SK-N-SH treated with all-trans-retinoic acid at 6 μM for 48 hours (cell line): ENCODE results near the gene NSD2.
"Not testable (repeated sequence)": the region's sequence is repeated elsewhere in the genome, so short reads cannot be mapped to it uniquely, and the experiment has no call there.

Experiments
- ATAC-seq: fragments of 200-7000 bp; cut with Tn5 transposase; 3 replicates; pipeline ENCODE4 v1.9.1; 2020; ENCODE audit warnings: mild to moderate bottlenecking, moderate library complexity
- ARNTL ChIP-seq: fragments of 450-650 bp; formaldehyde crosslinking; IDR thresholded peaks from 2 replicates; pipeline ENCODE4 v1.5.0; 2020; ENCODE audit warnings: low read depth, mild to moderate bottlenecking, moderate library complexity, borderline replicate concordance
- BACH2 ChIP-seq: fragments of 250-450 bp; sonication (Bioruptor Pico); IDR thresholded peaks from 2 replicates; pipeline ENCODE4 v1.9.0; 2021; ENCODE audit warnings: mild to moderate bottlenecking, borderline replicate concordance
- CSDC2 ChIP-seq: fragments of 250-450 bp; sonication (Bioruptor Pico); IDR thresholded peaks from 2 replicates; pipeline ENCODE4 v1.5.0; 2020; ENCODE audit warnings: mild to moderate bottlenecking, moderate library complexity
- CSRNP3 ChIP-seq: fragments of 250-450 bp; sonication (Bioruptor Pico); IDR thresholded peaks from 2 replicates; pipeline ENCODE4 v1.5.1; 2021; ENCODE audit warnings: mild to moderate bottlenecking, moderate library complexity
- ESRRG ChIP-seq: fragments of 250-450 bp; sonication (Bioruptor Pico); IDR thresholded peaks from 2 replicates; pipeline ENCODE4 v1.6.1; 2021; ENCODE audit warnings: mild to moderate bottlenecking
- GLIS3 ChIP-seq: fragments of 250-450 bp; sonication (Bioruptor Pico); IDR thresholded peaks from 2 replicates; pipeline ENCODE4 v1.5.0; 2020; ENCODE audit warnings: mild to moderate bottlenecking, moderate library complexity
- ISL1 ChIP-seq: fragments of 250-450 bp; sonication (Bioruptor Pico); IDR thresholded peaks from 2 replicates; pipeline ENCODE4 v2.1.2; 2022; ENCODE audit warnings: mild to moderate bottlenecking, moderate library complexity
- OSR1 ChIP-seq: fragments of 250-450 bp; sonication (Bioruptor Pico); IDR thresholded peaks from 2 replicates; pipeline ENCODE4 v1.8.0; 2022; ENCODE audit warnings: moderate library complexity, mild to moderate bottlenecking, inconsistent platforms
- PATZ1 ChIP-seq: fragments of 250-450 bp; sonication (Bioruptor Pico); IDR thresholded peaks from 2 replicates; pipeline ENCODE4 v1.8.0; 2020; ENCODE audit warnings: mild to moderate bottlenecking, moderate library complexity, borderline replicate concordance
- POU6F1 ChIP-seq: fragments of 250-450 bp; sonication (Bioruptor Pico); IDR thresholded peaks from 2 replicates; pipeline ENCODE4 v1.8.0; 2021; ENCODE audit warnings: low read depth, mild to moderate bottlenecking, moderate library complexity, borderline replicate concordance
- PPARA ChIP-seq: fragments of 250-450 bp; sonication (Bioruptor Pico); IDR thresholded peaks from 2 replicates; pipeline ENCODE4 v1.5.0; 2020; ENCODE audit warnings: mild to moderate bottlenecking, borderline replicate concordance
- RARB ChIP-seq: fragments of 250-450 bp; sonication (Bioruptor Pico); IDR thresholded peaks from 2 replicates; pipeline ENCODE4 v1.8.0; 2021; ENCODE audit warnings: mild to moderate bottlenecking, moderate library complexity
- SNAI2 ChIP-seq: fragments of 250-450 bp; sonication (Bioruptor Pico); IDR thresholded peaks from 2 replicates; pipeline ENCODE4 v1.5.0; 2020; ENCODE audit warnings: mild to moderate bottlenecking, moderate library complexity
- TCF4 ChIP-seq: fragments of 250-450 bp; sonication (Bioruptor Pico); IDR thresholded peaks from 2 replicates; pipeline ENCODE4 v1.8.0; 2021; ENCODE audit warnings: mild to moderate bottlenecking, moderate library complexity, borderline replicate concordance
- TOX ChIP-seq: fragments of 250-450 bp; sonication (Bioruptor Pico); IDR thresholded peaks from 2 replicates; pipeline ENCODE4 v1.8.0; 2021; ENCODE audit warnings: mild to moderate bottlenecking, moderate library complexity, borderline replicate concordance
- TSHZ2 ChIP-seq: fragments of 250-450 bp; sonication (Bioruptor Pico); IDR thresholded peaks from 2 replicates; pipeline ENCODE4 v1.5.0; 2020; ENCODE audit warnings: mild to moderate bottlenecking, moderate library complexity
- ZC3H10 ChIP-seq: fragments of 250-450 bp; sonication (Bioruptor Pico); IDR thresholded peaks from 2 replicates; pipeline ENCODE4 v1.5.1; 2021; ENCODE audit warnings: mild to moderate bottlenecking, moderate library complexity
- ZFP3 ChIP-seq: fragments of 250-450 bp; sonication (Bioruptor Pico); IDR thresholded peaks from 2 replicates; pipeline ENCODE4 v1.5.0; 2020; ENCODE audit warnings: mild to moderate bottlenecking, moderate library complexity
- ZFP30 ChIP-seq: fragments of 450-650 bp; formaldehyde crosslinking; IDR thresholded peaks from 2 replicates; pipeline ENCODE4 v1.5.0; 2022; ENCODE audit warnings: mild to moderate bottlenecking, moderate library complexity
- ZNF565 ChIP-seq: fragments of 450-650 bp; formaldehyde crosslinking; conservative IDR thresholded peaks from 2 replicates; pipeline ENCODE4 v1.5.0; 2020; ENCODE audit warnings: low read depth, mild to moderate bottlenecking, moderate library complexity
- ZNF70 ChIP-seq: fragments of 450-650 bp; formaldehyde crosslinking; IDR thresholded peaks from 2 replicates; pipeline ENCODE4 v1.5.0; 2020; ENCODE audit warnings: mild to moderate bottlenecking, moderate library complexity
- ZNF8 ChIP-seq: fragments of 450-650 bp; formaldehyde crosslinking; IDR thresholded peaks from 2 replicates; pipeline ENCODE4 v1.5.0; 2020; ENCODE audit warnings: mild to moderate bottlenecking, moderate library complexity

The NSD2 gene

GRCh38 chr4:1842993-1843448 lies 28.2 kb upstream of the NSD2 start:
- TF ChIP-seq ZNF70 (no peak), ZFP30 (CRISPR knock-in tag) (no peak), PATZ1 (CRISPR knock-in tag) (no peak), POU6F1 (CRISPR knock-in tag) (no peak), CSRNP3 (CRISPR knock-in tag) (no peak), RARB (CRISPR knock-in tag) (no peak), ZC3H10 (CRISPR knock-in tag) (no peak), TCF4 (no peak), ZNF8 (CRISPR knock-in tag) (no peak), OSR1 (CRISPR knock-in tag) (no peak), PPARA (no peak), ARNTL (no peak), CSDC2 (CRISPR knock-in tag) (no peak), TSHZ2 (CRISPR knock-in tag) (no peak), ZFP3 (CRISPR knock-in tag) (no peak), ISL1 (CRISPR knock-in tag) (no peak), ESRRG (CRISPR knock-in tag) (no peak)
- ATAC-seq, result peak; percentile 96

GRCh38 chr4:1843852-1844251 lies 27.3 kb upstream of the NSD2 start:
- TF ChIP-seq ZNF8 (CRISPR knock-in tag) (no peak), TSHZ2 (CRISPR knock-in tag) (no peak), SNAI2 (CRISPR knock-in tag) (no peak), GLIS3 (CRISPR knock-in tag) (no peak), ISL1 (CRISPR knock-in tag) (no peak), BACH2 (CRISPR knock-in tag) (no peak), CSRNP3 (CRISPR knock-in tag) (no peak), ZNF565 (CRISPR knock-in tag) (no peak), TOX (no peak)
- peak; percentile 12; the same call in 2 of the 3 replicates for ATAC-seq

GRCh38 chr4:1844618-1845017 lies 26.6 kb upstream of the NSD2 start:
- ATAC-seq, result not testable (repeated sequence)
